GM12878 (cell line): ENCODE results near the gene AHCY.

Experiments used
- ESRRA ChIP-seq: IDR thresholded peaks from 2 replicates; pipeline ENCODE4 v1.6.1; 2012; ENCODE audit warnings: mild to moderate bottlenecking, low read length, improper control_type of control experiment
- LARP7 ChIP-seq: fragments of 450-650 bp; IDR thresholded peaks from 2 replicates; pipeline ENCODE4 v1.6.1; 2017; ENCODE audit warnings: mild to moderate bottlenecking
- MTA2 ChIP-seq: fragments of 450-650 bp; IDR thresholded peaks from 2 replicates; pipeline ENCODE4 v1.6.1; 2016; ENCODE audit warnings: low read depth, mild to moderate bottlenecking, moderate library complexity
- RFX5 ChIP-seq: IDR thresholded peaks from 2 replicates; pipeline ENCODE4 v1.6.1; 2011; ENCODE audit warnings: low read depth, low read length, improper control_type of control experiment
- TF ChIP-seq, protein P1 (sequence below), 3 experiments: IDR thresholded peaks in 2 of 3; conservative IDR thresholded peaks in 1 of 3; 2 replicates each; pipeline ENCODE4 v1.5.1; 2011; ENCODE audit warnings: low read depth in 3 of 3, low read length in 3 of 3, mild to moderate bottlenecking in 3 of 3, control low read depth in 2 of 3, moderate library complexity in 2 of 3, inconsistent platforms in 1 of 3, mixed read lengths in 1 of 3; ENCODE audit not compliant: control insufficient read depth in 2 of 3, insufficient read depth in 1 of 3; ENCODE audit errors: extremely low read depth in 1 of 3

DNA sequence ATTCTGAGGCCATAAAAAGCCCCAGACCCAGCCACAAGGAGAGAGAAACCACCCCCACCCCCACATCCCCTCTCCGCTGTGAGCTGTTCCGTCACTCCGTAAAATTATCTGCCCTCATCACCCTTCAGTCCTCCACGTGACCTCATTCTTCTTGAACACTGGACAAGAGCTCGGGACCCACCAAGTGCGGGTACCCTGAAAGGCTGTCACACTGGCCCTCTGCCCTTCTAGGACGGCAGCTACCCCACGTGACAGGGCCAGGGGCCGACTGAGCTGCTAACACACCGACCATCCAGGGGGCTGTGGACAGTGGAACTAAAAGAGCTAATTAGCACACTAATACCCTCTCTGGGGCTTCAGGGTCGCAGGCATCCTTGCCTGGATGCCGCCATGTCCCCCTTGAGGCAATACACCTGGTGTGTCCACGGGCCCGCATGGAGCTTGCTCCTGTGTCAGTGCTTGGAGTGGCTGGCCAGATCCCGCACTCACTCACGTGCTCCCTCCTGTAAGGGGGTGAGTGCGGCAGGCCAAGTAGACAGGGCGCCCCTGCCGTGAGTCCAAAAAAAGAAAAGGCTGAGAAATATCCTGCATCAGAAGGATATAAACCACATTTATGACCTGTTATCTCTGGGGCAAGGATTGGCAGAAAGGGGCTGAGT is 29.2 kb upstream of the AHCY start:
- TF ChIP-seq, protein P1, sequence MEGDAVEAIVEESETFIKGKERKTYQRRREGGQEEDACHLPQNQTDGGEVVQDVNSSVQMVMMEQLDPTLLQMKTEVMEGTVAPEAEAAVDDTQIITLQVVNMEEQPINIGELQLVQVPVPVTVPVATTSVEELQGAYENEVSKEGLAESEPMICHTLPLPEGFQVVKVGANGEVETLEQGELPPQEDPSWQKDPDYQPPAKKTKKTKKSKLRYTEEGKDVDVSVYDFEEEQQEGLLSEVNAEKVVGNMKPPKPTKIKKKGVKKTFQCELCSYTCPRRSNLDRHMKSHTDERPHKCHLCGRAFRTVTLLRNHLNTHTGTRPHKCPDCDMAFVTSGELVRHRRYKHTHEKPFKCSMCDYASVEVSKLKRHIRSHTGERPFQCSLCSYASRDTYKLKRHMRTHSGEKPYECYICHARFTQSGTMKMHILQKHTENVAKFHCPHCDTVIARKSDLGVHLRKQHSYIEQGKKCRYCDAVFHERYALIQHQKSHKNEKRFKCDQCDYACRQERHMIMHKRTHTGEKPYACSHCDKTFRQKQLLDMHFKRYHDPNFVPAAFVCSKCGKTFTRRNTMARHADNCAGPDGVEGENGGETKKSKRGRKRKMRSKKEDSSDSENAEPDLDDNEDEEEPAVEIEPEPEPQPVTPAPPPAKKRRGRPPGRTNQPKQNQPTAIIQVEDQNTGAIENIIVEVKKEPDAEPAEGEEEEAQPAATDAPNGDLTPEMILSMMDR (IDR thresholded peaks at IDR 0.05 in 2 of 3, conservative IDR thresholded peaks at IDR 0.05 in 1 of 3; ENCODE audit: control insufficient read depth in 2 of 3, extremely low read depth in 1 of 3, insufficient read depth in 1 of 3, low read depth in 3 of 3, low read length in 3 of 3) = no peak
- TF ChIP-seq MTA2 (no peak), RFX5 (no peak), LARP7 (no peak), ESRRA (no peak)
